Tibial nerve (tissue), 3 donors: ENCODE results near the gene TTC27.

ENCODE experiments used
- CTCF ChIP-seq, 5 experiments: fragments of 200-600 bp in 3 of 5; fragments of 450-650 bp in 2 of 5; sonication (generic) in 3 of 5; IDR thresholded peaks; one replicate each; pipeline ENCODE4 v1.5.1; 2016 to 2019; ENCODE audit warnings: antibody characterized with exemption in 5 of 5, mild to moderate bottlenecking in 3 of 5, moderate library complexity in 2 of 5
- POLR2A ChIP-seq, 2 donors: fragments of 450-650 bp; IDR thresholded peaks; one replicate each; pipeline ENCODE4 v1.6.1; 2017; ENCODE audit warnings: antibody characterized with exemption in 2 of 2, mild to moderate bottlenecking in 2 of 2, moderate library complexity in 2 of 2

- no peak for TF ChIP-seq CTCF (IDR thresholded peaks at IDR 0.05)
- no peak for TF ChIP-seq POLR2A (IDR thresholded peaks at IDR 0.05)
Measured at GRCh38 chr2:32830196-32830595, 202.3 kb downstream of the TTC27 start.
